Neural cell (in vitro differentiated cells): Measurements from ENCODE around the gene HOXC6. TPM values are rescaled to one million over a fixed set of nuclear protein-coding genes. Genes with fewer than 3 reads are reported as not detected.

Source experiments
- H2AFZ ChIP-seq: fragments of 200-600, 300-800 bp; sonication (generic), shearing (Covaris generic); 2 replicates; pipeline ENCODE4 v1.6.0; 2014; ENCODE audit warnings: low read depth, mild to moderate bottlenecking, antibody characterized with exemption, low read length, moderate library complexity
- H3F3A ChIP-seq: fragments of 200-600 bp; shearing (Covaris generic); 2 replicates; pipeline ENCODE4 v1.6.1; 2016; ENCODE audit warnings: mild to moderate bottlenecking, moderate library complexity, mixed read lengths, antibody characterized with exemption, low read length; ENCODE audit not compliant: insufficient read depth, poor library complexity, severe bottlenecking
- H3K27ac ChIP-seq: fragments of 200-600, 300-800 bp; sonication (generic), shearing (Covaris generic); 2 replicates; pipeline ENCODE4 v1.5.1; 2014; ENCODE audit warnings: mild to moderate bottlenecking, low read length, moderate library complexity
- H3K27me3 ChIP-seq: fragments of 300-800, 200-600 bp; sonication (generic), shearing (Covaris generic); 2 replicates; pipeline ENCODE4 v1.6.0; 2014; ENCODE audit warnings: mild to moderate bottlenecking, low read depth, low read length, moderate library complexity; ENCODE audit not compliant: insufficient read depth
- H3K36me3 ChIP-seq: fragments of 300-800, 200-600 bp; sonication (generic), shearing (Covaris generic); 2 replicates; pipeline ENCODE4 v1.5.1; 2014; ENCODE audit warnings: mild to moderate bottlenecking, antibody characterized with exemption, low read length, moderate library complexity; ENCODE audit not compliant: insufficient read depth
- H3K4me2 ChIP-seq: fragments of 300-800, 200-600 bp; sonication (generic), shearing (Covaris generic); 2 replicates; pipeline ENCODE4 v1.6.0; 2014; ENCODE audit warnings: mild to moderate bottlenecking, low read length
- H3K4me3 ChIP-seq: fragments of 300-800, 200-600 bp; sonication (generic), shearing (Covaris generic); 2 replicates; pipeline ENCODE4 v1.5.1; 2014; ENCODE audit warnings: mild to moderate bottlenecking, low read length, moderate library complexity
- H3K79me2 ChIP-seq: fragments of 200-600 bp; shearing (Covaris generic); replicated peaks from 2 replicates; pipeline ENCODE4 v1.6.0; 2014; ENCODE audit warnings: mild to moderate bottlenecking, low read length, moderate library complexity; ENCODE audit not compliant: insufficient read depth
- H3K9ac ChIP-seq: fragments of 300-800, 200-600 bp; sonication (generic), shearing (Covaris generic); 2 replicates; pipeline ENCODE4 v1.6.1; 2016; ENCODE audit warnings: mild to moderate bottlenecking, low read length, mixed read lengths
- H3K9me2 ChIP-seq: fragments of 200-600 bp; shearing (Covaris generic); 2 replicates; pipeline ENCODE4 v1.6.1; 2016; ENCODE audit warnings: mild to moderate bottlenecking, low read length, mixed read lengths; ENCODE audit not compliant: insufficient read depth
- H3K9me3 ChIP-seq: fragments of 200-600, 300-800 bp; sonication (generic), shearing (Covaris generic); 2 replicates; pipeline ENCODE4 v1.6.1; 2016; ENCODE audit warnings: mild to moderate bottlenecking, mixed run types, low read length, moderate library complexity, mixed read lengths
- H4K20me1 ChIP-seq: fragments of 200-600 bp; shearing (Covaris generic); 2 replicates; pipeline ENCODE4 v1.6.1; 2016; ENCODE audit warnings: mild to moderate bottlenecking, mixed run types; ENCODE audit not compliant: insufficient read depth
- CTCF ChIP-seq: fragments of 450-650 bp; IDR thresholded peaks from 2 replicates; pipeline ENCODE4 v1.5.1; 2014; ENCODE audit warnings: antibody characterized with exemption, mild to moderate bottlenecking, moderate library complexity; ENCODE audit not compliant: poor library complexity, severe bottlenecking
- EP300 ChIP-seq: fragments of 450-650 bp; conservative IDR thresholded peaks from 2 replicates; pipeline ENCODE4 v1.6.1; 2014; ENCODE audit warnings: antibody characterized with exemption, mild to moderate bottlenecking, moderate library complexity; ENCODE audit not compliant: poor library complexity, severe bottlenecking
- EZH2 ChIP-seq: fragments of 200-600, 300-800 bp; shearing (Covaris generic), sonication (generic); IDR thresholded peaks from 2 replicates; pipeline ENCODE4 v1.6.1; 2014; ENCODE audit warnings: antibody characterized with exemption, low read length, borderline replicate concordance, mild to moderate bottlenecking; ENCODE audit not compliant: insufficient read depth, poor library complexity, severe bottlenecking
- MXI1 ChIP-seq: fragments of 450-650 bp; conservative IDR thresholded peaks from 2 replicates; pipeline ENCODE4 v1.6.1; 2014; ENCODE audit warnings: antibody characterized with exemption, mild to moderate bottlenecking; ENCODE audit not compliant: poor library complexity, severe bottlenecking
- POLR2AphosphoS5 ChIP-seq: IDR thresholded peaks from 2 replicates; pipeline ENCODE4 v1.6.1; 2012
- RAD21 ChIP-seq: fragments of 450-650 bp; conservative IDR thresholded peaks from 2 replicates; pipeline ENCODE4 v1.6.1; 2014; ENCODE audit warnings: antibody characterized with exemption, mild to moderate bottlenecking, moderate library complexity
- SMC3 ChIP-seq: fragments of 450-650 bp; conservative IDR thresholded peaks from 2 replicates; pipeline ENCODE4 v1.6.1; 2014; ENCODE audit warnings: antibody characterized with exemption, mild to moderate bottlenecking, moderate library complexity; ENCODE audit not compliant: poor library complexity
- TAF1 ChIP-seq: IDR thresholded peaks from 2 replicates; pipeline ENCODE4 v1.6.1; 2012; ENCODE audit warnings: low read depth
- polyA plus RNA-seq: library from polyadenylated mRNA; depleted of rRNA; stranded (reverse); fragments of >200 nt; gene quantifications from 2 replicates; pipeline ENCODE4 v1.2.3, GENCODE V29; 2014
- TF ChIP-seq, protein P1 (sequence below): IDR thresholded peaks from 2 replicates; pipeline ENCODE4 v1.6.1; 2012; ENCODE audit warnings: borderline replicate concordance

The HOXC6 gene
- polyA plus RNA-seq, 1 donor from 2014 or later: not detected

- TF ChIP-seq EP300 (no peak), TAF1 (no peak), POLR2AphosphoS5 (no peak), SMC3 (no peak), EZH2 (no peak), MXI1 (no peak), CTCF (no peak), RAD21 (no peak)
- TF ChIP-seq, protein P1, sequence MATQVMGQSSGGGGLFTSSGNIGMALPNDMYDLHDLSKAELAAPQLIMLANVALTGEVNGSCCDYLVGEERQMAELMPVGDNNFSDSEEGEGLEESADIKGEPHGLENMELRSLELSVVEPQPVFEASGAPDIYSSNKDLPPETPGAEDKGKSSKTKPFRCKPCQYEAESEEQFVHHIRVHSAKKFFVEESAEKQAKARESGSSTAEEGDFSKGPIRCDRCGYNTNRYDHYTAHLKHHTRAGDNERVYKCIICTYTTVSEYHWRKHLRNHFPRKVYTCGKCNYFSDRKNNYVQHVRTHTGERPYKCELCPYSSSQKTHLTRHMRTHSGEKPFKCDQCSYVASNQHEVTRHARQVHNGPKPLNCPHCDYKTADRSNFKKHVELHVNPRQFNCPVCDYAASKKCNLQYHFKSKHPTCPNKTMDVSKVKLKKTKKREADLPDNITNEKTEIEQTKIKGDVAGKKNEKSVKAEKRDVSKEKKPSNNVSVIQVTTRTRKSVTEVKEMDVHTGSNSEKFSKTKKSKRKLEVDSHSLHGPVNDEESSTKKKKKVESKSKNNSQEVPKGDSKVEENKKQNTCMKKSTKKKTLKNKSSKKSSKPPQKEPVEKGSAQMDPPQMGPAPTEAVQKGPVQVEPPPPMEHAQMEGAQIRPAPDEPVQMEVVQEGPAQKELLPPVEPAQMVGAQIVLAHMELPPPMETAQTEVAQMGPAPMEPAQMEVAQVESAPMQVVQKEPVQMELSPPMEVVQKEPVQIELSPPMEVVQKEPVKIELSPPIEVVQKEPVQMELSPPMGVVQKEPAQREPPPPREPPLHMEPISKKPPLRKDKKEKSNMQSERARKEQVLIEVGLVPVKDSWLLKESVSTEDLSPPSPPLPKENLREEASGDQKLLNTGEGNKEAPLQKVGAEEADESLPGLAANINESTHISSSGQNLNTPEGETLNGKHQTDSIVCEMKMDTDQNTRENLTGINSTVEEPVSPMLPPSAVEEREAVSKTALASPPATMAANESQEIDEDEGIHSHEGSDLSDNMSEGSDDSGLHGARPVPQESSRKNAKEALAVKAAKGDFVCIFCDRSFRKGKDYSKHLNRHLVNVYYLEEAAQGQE: no peak
- no peaks in the 10 kb centered on the region for H3K79me2 ChIP-seq
- no peak within 1 kb of the TSS for H3K4me3 ChIP-seq
- no peak within 1 kb of the TSS for H3K27ac ChIP-seq
- no peaks in the 10 kb centered on the region for H3K9me2 ChIP-seq
- no peak within 1 kb of the TSS for H3K4me2 ChIP-seq
- no peaks in the 10 kb centered on the region for H3F3A ChIP-seq
- H3K36me3 ChIP-seq: no peaks in the 10 kb centered on the region
- H3K9me3 ChIP-seq: no peaks in the 10 kb centered on the region
- H3K9ac ChIP-seq: no peak within 1 kb of the TSS
- peaks cover 99% of the 10 kb centered on the region for H3K27me3 ChIP-seq
- no peak within 1 kb of the TSS for H2AFZ ChIP-seq
- H4K20me1 ChIP-seq: no peaks in the 10 kb centered on the region
These were observed 25.8 kb downstream of the HOXC6 start, which contains the start of gene HOXC4 for GRCh38 chr12:54053751-54054741. HOXC4 (plus strand) TSS chr12:54053835; CDS start chr12:54053923, 88 bp downstream.

GRCh38 chr12:54054742-54055194, 26.5 kb downstream of the HOXC6 start:
- Histone ChIP-seq H3K4me3 (no peak overlapping the region), H3K36me3 (no peaks in the 10 kb centered on the region), H3K9me2 (no peaks in the 10 kb centered on the region), H3K9ac (no peak overlapping the region), H3K4me2 (no peak overlapping the region), H3K27ac (no peak overlapping the region), H3K9me3 (no peaks in the 10 kb centered on the region), H3K79me2 (no peaks in the 10 kb centered on the region), H3K27me3 (peaks cover 99% of the 10 kb centered on the region), H2AFZ (no peak overlapping the region), H4K20me1 (no peaks in the 10 kb centered on the region), H3F3A (no peaks in the 10 kb centered on the region)
- no peak for TF ChIP-seq SMC3
- no peak for TF ChIP-seq RAD21
- TF ChIP-seq, protein P1: no peak
- TF ChIP-seq TAF1: no peak
- no peak for TF ChIP-seq EP300
- no peak for TF ChIP-seq CTCF
- TF ChIP-seq POLR2AphosphoS5: no peak
- TF ChIP-seq EZH2: no peak
- no peak for TF ChIP-seq MXI1
